HPDE6-E6E7 (cell line): Measurements from ENCODE around the gene MID1IP1.

Experiments used
- DNase-seq: peaks from one replicate; pipeline ENCODE4 v3.0.0; 2011; ENCODE audit warnings: missing footprints; ENCODE audit errors: extremely low spot score

The MID1IP1 gene

GRCh38 chrX:38816155-38816554 is 14.9 kb downstream of the MID1IP1 start:
- no peak for DNase-seq

- DNase-seq = no peak
These were observed 15.9 kb downstream of the MID1IP1 start for GRCh38 chrX:38817004-38817703.

- DNase-seq = no peak
These were observed 17.9 kb downstream of the MID1IP1 start for GRCh38 chrX:38819163-38819562.

GRCh38 chrX:38819709-38820108 is 18.4 kb downstream of the MID1IP1 start:
- DNase-seq = no peak

- no peak for DNase-seq
These were observed 19.5 kb downstream of the MID1IP1 start for GRCh38 chrX:38820751-38821150.

GRCh38 chrX:38824176-38824575 is 22.9 kb downstream of the MID1IP1 start:
- no peak for DNase-seq

GRCh38 chrX:38831949-38832348 is 30.7 kb downstream of the MID1IP1 start:
- DNase-seq = no peak

- DNase-seq = no peak
These were observed 36.1 kb downstream of the MID1IP1 start for GRCh38 chrX:38837389-38837788.

GRCh38 chrX:38839277-38839676 is 38.0 kb downstream of the MID1IP1 start:
- DNase-seq = no peak

GRCh38 chrX:38839944-38840343 is 38.7 kb downstream of the MID1IP1 start:
- DNase-seq = no peak

- no peak for DNase-seq
These were observed 40.5 kb downstream of the MID1IP1 start for GRCh38 chrX:38841750-38842149.

- no peak for DNase-seq
These were observed 44.2 kb downstream of the MID1IP1 start for GRCh38 chrX:38845426-38845825.

GRCh38 chrX:38847206-38847902 is 46.1 kb downstream of the MID1IP1 start:
- DNase-seq = no peak

- DNase-seq = no peak
These were observed 46.6 kb downstream of the MID1IP1 start for GRCh38 chrX:38847903-38848230.

GRCh38 chrX:38848671-38849455 is 47.6 kb downstream of the MID1IP1 start:
- no peak for DNase-seq

- DNase-seq = no peak
These were observed 49.7 kb downstream of the MID1IP1 start for GRCh38 chrX:38850807-38851544.

- no peak for DNase-seq
These were observed 53.0 kb downstream of the MID1IP1 start for GRCh38 chrX:38854305-38854704.
